ENCODE measurements around the gene CLCN7. TPM values are rescaled to one million over a fixed set of nuclear protein-coding genes. Genes with fewer than 3 reads are reported as not detected.

The CLCN7 gene
- total and polyA plus RNA-seq, 2 of the 13 experiments (the other 11 are each of a cell fraction or from before 2014, with no cell fraction given) = 24.6 to 25.1 TPM

DNA sequence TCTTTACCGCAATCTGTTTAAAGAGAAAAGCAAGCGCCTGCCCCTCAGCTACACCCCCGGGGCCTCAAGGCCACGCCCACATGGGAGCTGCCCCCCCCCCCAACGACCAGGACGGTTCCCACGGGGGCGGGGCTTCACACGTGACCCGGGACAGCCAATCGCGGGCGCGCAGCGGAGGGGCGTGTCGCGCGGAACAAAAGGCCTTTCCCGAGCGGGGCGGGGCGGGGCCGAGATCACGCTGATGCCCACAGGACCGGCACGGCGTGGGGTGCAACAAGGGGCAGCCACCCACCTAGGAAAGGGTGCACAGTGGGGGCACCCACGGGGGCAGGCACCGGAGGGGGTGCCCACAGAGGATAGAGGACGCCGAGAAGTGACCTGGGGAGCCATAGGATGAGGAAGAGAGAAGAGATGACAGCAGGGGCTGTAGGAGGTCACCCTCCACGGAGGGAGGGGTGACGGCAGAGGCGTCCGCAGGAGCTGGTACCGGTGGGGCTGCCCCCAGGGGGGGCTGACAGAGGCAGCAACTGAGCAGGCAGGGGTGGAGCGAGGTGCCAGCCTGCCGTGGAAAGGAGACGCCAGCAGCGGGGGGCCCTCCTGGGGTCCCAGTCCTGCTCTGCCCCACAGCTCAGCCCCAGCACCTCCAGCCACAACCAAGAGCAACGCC lies 66.5 kb downstream of the CLCN7 start (continued):
- TF ChIP-seq, protein P1, sequence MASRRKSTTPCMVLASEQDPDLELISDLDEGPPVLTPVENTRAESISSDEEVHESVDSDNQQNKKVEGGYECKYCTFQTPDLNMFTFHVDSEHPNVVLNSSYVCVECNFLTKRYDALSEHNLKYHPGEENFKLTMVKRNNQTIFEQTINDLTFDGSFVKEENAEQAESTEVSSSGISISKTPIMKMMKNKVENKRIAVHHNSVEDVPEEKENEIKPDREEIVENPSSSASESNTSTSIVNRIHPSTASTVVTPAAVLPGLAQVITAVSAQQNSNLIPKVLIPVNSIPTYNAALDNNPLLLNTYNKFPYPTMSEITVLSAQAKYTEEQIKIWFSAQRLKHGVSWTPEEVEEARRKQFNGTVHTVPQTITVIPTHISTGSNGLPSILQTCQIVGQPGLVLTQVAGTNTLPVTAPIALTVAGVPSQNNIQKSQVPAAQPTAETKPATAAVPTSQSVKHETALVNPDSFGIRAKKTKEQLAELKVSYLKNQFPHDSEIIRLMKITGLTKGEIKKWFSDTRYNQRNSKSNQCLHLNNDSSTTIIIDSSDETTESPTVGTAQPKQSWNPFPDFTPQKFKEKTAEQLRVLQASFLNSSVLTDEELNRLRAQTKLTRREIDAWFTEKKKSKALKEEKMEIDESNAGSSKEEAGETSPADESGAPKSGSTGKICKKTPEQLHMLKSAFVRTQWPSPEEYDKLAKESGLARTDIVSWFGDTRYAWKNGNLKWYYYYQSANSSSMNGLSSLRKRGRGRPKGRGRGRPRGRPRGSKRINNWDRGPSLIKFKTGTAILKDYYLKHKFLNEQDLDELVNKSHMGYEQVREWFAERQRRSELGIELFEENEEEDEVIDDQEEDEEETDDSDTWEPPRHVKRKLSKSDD (CRISPR knock-in tag; IDR thresholded peaks at IDR 0.05; ENCODE audit: low read depth) = 0 out of 2 replicates have a peak, but pooled peaks have one; percentile 8
- TF ChIP-seq TCF12 (IDR thresholded peaks at IDR 0.05) (no peak), TCF12 (CRISPR knock-in tag; IDR thresholded peaks at IDR 0.05) (no peak), ZNF546 (CRISPR knock-in tag; conservative IDR thresholded peaks at IDR 0.05) (no peak), BHLHE40 (IDR thresholded peaks at IDR 0.05; ENCODE audit: low read length) (peak; percentile 57), ISL2 (CRISPR knock-in tag; IDR thresholded peaks at IDR 0.05) (peak; percentile 42; the same call in 1 of the 2 replicates), MED8 (CRISPR knock-in tag; IDR thresholded peaks at IDR 0.05; ENCODE audit: insufficient replicate concordance) (no peak), ZNF230 (CRISPR knock-in tag; IDR thresholded peaks at IDR 0.05) (no peak), KDM5A (IDR thresholded peaks at IDR 0.05; ENCODE audit: borderline replicate concordance, low read length) (peak; percentile 63; the same call in 1 of the 2 replicates), SP4 (CRISPR knock-in tag; IDR thresholded peaks at IDR 0.05) (peak; percentile 91), ZC3H4 (CRISPR knock-in tag; IDR thresholded peaks at IDR 0.05; ENCODE audit: borderline replicate concordance) (no peak), ZNF557 (CRISPR knock-in tag; IDR thresholded peaks at IDR 0.05) (0 out of 2 replicates have a peak, but pooled peaks have one; percentile 50), ZNF841 (CRISPR knock-in tag; IDR thresholded peaks at IDR 0.05; ENCODE audit: borderline replicate concordance) (no peak), KLF11 (CRISPR knock-in tag; IDR thresholded peaks at IDR 0.05) (peak; percentile 71; the same call in 1 of the 2 replicates), MYC (CRISPR knock-in tag; IDR thresholded peaks at IDR 0.05; ENCODE audit: borderline replicate concordance) (peak; percentile 54; the same call in 1 of the 2 replicates), NFYC (CRISPR knock-in tag; IDR thresholded peaks at IDR 0.05) (peak; percentile 93), SALL1 (CRISPR knock-in tag; IDR thresholded peaks at IDR 0.05) (peak; percentile 60; the same call in 1 of the 2 replicates), MTA1 (CRISPR knock-in tag; IDR thresholded peaks at IDR 0.05; ENCODE audit: borderline replicate concordance) (peak; percentile 20; the same call in 1 of the 2 replicates), ZMYM3 (CRISPR knock-in tag; IDR thresholded peaks at IDR 0.05) (peak; percentile 32; the same call in 1 of the 2 replicates), NCOA5 (CRISPR knock-in tag; IDR thresholded peaks at IDR 0.05) (no peak), HOXA7 (CRISPR knock-in tag; IDR thresholded peaks at IDR 0.05) (no peak)
- TF ChIP-seq, protein P2, sequence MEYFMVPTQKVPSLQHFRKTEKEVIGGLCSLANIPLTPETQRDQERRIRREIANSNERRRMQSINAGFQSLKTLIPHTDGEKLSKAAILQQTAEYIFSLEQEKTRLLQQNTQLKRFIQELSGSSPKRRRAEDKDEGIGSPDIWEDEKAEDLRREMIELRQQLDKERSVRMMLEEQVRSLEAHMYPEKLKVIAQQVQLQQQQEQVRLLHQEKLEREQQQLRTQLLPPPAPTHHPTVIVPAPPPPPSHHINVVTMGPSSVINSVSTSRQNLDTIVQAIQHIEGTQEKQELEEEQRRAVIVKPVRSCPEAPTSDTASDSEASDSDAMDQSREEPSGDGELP (IDR thresholded peaks at IDR 0.05; ENCODE audit: borderline replicate concordance, low read depth) = peak; percentile 18; the same call in 1 of the 2 replicates
- TF ChIP-seq, protein P3, sequence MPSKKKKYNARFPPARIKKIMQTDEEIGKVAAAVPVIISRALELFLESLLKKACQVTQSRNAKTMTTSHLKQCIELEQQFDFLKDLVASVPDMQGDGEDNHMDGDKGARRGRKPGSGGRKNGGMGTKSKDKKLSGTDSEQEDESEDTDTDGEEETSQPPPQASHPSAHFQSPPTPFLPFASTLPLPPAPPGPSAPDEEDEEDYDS (CRISPR knock-in tag; IDR thresholded peaks at IDR 0.05) = peak; percentile 83
- TF ChIP-seq, protein P4, sequence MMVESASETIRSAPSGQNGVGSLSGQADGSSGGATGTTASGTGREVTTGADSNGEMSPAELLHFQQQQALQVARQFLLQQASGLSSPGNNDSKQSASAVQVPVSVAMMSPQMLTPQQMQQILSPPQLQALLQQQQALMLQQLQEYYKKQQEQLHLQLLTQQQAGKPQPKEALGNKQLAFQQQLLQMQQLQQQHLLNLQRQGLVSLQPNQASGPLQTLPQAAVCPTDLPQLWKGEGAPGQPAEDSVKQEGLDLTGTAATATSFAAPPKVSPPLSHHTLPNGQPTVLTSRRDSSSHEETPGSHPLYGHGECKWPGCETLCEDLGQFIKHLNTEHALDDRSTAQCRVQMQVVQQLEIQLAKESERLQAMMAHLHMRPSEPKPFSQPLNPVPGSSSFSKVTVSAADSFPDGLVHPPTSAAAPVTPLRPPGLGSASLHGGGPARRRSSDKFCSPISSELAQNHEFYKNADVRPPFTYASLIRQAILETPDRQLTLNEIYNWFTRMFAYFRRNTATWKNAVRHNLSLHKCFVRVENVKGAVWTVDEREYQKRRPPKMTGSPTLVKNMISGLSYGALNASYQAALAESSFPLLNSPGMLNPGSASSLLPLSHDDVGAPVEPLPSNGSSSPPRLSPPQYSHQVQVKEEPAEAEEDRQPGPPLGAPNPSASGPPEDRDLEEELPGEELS (CRISPR knock-in tag; IDR thresholded peaks at IDR 0.05) = peak; percentile 45; the same call in 1 of the 2 replicates
- TF ChIP-seq, protein P5, sequence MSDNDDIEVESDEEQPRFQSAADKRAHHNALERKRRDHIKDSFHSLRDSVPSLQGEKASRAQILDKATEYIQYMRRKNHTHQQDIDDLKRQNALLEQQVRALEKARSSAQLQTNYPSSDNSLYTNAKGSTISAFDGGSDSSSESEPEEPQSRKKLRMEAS (IDR thresholded peaks at IDR 0.05) = peak; percentile 28; the same call in 1 of the 2 replicates
